ENCODE measurements around the gene ZNF628.

ZNF628 gene

DNA sequence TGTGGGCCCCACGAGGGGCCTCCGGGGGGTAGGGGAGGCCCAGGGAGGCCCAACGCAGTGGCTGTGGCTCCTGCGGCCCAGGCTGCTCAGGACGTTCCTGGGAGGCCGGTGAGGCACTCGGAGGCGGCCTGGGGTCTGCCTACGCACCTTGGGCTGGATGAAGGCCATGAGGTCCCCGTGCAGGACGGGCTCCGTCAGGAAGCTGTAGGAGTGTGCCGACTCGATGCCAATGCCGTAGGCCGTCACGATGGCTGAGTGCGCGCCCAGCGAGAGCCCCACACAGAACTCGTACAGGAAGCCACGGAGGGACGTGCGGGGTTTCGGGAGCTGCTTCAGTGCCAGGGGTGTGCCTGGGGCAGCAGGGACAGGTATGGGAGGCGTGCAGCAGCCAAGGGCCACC is 54.6 kb downstream of the ZNF628 start:
- no peak for DNase-seq
